HG03469 (cell line): ENCODE measurements around the gene UGT1A6.

Experiments
- ATAC-seq: cut with Tn5 transposase; IDR thresholded peaks from one replicate; pipeline ENCODE4 v1.9.1; 2021; ENCODE audit warnings: mild to moderate bottlenecking, moderate library complexity, moderate number of reproducible peaks; ENCODE audit not compliant: unreplicated experiment

Gene UGT1A6

GRCh38 chr2:233817361-233817911 is 124.7 kb downstream of the UGT1A6 start:
- ATAC-seq, result no peak

GRCh38 chr2:233817995-233818638 is 125.4 kb downstream of the UGT1A6 start:
- ATAC-seq, result no peak

GRCh38 chr2:233818639-233819621 is 126.2 kb downstream of the UGT1A6 start:
- ATAC-seq, result no peak

GRCh38 chr2:233819884-233820773 is 127.4 kb downstream of the UGT1A6 start:
- ATAC-seq, result no peak

- ATAC-seq, result no peak
These were observed 128.1 kb downstream of the UGT1A6 start for GRCh38 chr2:233820774-233821105.

- ATAC-seq, result no peak
These were observed 128.5 kb downstream of the UGT1A6 start for GRCh38 chr2:233821196-233821595.

GRCh38 chr2:233821709-233822100 is 129.0 kb downstream of the UGT1A6 start:
- ATAC-seq, result no peak

GRCh38 chr2:233822101-233822771 is 129.5 kb downstream of the UGT1A6 start:
- no peak for ATAC-seq
